Measurements from ENCODE around the gene PTPRT. TPM values are rescaled to one million over a fixed set of nuclear protein-coding genes. Genes with fewer than 3 reads are reported as not detected.
A peak's percentile ranks its signal among the peaks of the same experiment; 100 is the strongest.

Gene PTPRT
- total and polyA plus RNA-seq, 8 donors: 0.23 to 1.8 (median 0.95) TPM

DNA sequence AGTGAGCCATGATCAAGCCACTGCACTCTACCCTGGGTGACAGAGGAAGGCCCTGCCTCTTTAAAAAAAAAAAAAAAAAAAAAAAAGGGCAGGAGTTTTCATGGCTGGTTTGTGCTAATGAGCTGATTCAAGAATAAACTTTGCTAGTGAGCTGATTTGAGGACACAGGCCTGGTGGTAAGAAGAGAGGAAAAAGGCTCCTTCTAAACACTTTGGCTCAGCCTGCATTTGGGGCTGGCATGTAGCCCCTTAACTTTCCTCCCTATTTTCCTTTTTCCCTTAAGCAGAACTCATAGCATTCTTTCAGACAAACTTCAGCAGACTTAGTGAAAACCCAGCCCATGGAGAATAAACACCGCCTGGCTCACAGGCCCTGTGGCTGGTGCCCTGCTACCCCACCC, 432.7 kb downstream of the PTPRT start:
- Histone ChIP-seq H3K36me3 (no peaks in the 10 kb centered on the region), H3K4me1 (no peaks in the 10 kb centered on the region), H3K4me3 (no peak overlapping the region), H3K9me3 (no peaks in the 10 kb centered on the region), H3K27ac (no peak overlapping the region), H3K27me3 (no peaks in the 10 kb centered on the region)
- DNase-seq: no peak
- no peak for ATAC-seq
- FAIRE-seq: no peak
- intact Hi-C loops (cut with DNase I): no loop called here
- TF ChIP-seq, protein P1, sequence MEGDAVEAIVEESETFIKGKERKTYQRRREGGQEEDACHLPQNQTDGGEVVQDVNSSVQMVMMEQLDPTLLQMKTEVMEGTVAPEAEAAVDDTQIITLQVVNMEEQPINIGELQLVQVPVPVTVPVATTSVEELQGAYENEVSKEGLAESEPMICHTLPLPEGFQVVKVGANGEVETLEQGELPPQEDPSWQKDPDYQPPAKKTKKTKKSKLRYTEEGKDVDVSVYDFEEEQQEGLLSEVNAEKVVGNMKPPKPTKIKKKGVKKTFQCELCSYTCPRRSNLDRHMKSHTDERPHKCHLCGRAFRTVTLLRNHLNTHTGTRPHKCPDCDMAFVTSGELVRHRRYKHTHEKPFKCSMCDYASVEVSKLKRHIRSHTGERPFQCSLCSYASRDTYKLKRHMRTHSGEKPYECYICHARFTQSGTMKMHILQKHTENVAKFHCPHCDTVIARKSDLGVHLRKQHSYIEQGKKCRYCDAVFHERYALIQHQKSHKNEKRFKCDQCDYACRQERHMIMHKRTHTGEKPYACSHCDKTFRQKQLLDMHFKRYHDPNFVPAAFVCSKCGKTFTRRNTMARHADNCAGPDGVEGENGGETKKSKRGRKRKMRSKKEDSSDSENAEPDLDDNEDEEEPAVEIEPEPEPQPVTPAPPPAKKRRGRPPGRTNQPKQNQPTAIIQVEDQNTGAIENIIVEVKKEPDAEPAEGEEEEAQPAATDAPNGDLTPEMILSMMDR (IDR thresholded peaks at IDR 0.05): no peak
- WGBS, 2 donors: 90 to 98% methylated on average over 1 of the region's 1 CpG

DNA sequence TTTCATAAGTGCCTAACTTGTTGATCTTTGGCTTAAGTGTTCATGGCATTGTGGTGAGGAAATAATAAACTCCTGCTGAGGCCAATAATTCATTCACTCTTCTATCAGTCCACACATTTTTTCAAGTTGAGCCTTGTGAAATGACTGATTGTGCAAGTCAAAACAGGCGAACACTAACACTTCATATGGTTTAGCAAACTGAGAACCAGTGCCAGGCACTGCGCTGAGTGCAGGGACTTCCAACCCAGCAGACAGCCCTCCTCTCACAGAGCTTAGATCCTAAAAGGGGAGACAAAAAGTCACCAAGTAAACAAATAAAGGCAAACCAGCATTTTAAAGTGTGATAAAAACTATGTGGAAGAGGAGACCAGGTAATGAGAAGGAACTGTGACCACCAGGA, 435.0 kb downstream of the PTPRT start:
- Histone ChIP-seq H3K4me1 (no peaks in the 10 kb centered on the region), H3K36me3 (no peaks in the 10 kb centered on the region), H3K9me3 (no peaks in the 10 kb centered on the region), H3K27me3 (no peaks in the 10 kb centered on the region), H3K27ac (no peak overlapping the region), H3K4me3 (no peak overlapping the region)
- DNase-seq: no peak
- WGBS, 2 donors: 62 to 71% methylated on average over 2 of the region's 2 CpGs
- TF ChIP-seq, protein P1 (IDR thresholded peaks at IDR 0.05): no peak
- intact Hi-C loops (cut with DNase I): no loop called here
- peak in 1 of 4 donors; percentile 14 for ATAC-seq
- FAIRE-seq: no peak

DNA sequence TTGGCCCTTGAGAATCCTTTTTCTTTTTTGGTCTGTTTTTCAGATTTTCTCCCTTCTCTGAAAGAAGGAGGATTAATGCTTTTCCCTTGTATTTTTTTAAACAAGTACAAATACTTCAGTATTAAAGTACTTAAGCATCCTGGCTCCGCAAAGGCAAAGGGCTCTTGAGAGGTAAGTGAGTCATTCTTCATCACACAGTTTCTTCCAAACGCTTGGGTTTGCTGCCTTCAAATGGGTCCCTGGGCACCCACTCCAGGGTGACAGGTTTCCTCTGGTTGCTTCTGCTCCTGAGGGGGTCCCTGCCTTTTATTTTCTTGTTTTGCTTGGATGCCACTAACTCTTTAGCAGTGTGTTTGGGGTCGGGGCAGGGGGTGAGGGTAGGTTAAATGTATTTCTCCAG, 437.1 kb downstream of the PTPRT start:
- Histone ChIP-seq H3K36me3 (no peaks in the 10 kb centered on the region), H3K27ac (no peak overlapping the region), H3K4me1 (no peaks in the 10 kb centered on the region), H3K4me3 (no peak overlapping the region), H3K27me3 (no peaks in the 10 kb centered on the region), H3K9me3 (no peaks in the 10 kb centered on the region)
- TF ChIP-seq, protein P1 (IDR thresholded peaks at IDR 0.05): no peak
- ATAC-seq (no peak), DNase-seq (no peak), FAIRE-seq (no peak)
- WGBS, 2 donors: 73 to 77% methylated on average over 3 of the region's 3 CpGs
- intact Hi-C loops (cut with DNase I): no loop called here

DNA sequence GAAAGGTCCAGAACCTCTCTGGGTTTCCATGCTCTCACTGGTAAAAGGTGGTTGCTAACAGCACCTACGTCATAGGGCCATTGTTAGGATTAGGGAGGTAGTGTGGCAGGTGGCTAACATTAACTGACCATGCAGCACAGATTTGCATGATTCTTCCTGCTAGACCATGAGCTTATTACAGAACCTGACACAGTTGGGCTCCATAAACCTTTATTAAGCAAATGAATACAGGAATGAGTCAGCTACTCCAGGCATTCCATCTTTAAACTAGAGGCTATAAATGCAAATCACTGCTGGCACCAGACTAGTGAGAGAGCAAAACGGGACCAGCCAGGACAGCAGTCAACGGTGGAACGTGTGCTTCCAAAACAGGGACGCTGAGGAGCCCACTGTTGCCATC, 440.1 kb downstream of the PTPRT start:
- no peak for FAIRE-seq
- Histone ChIP-seq H3K27me3 (no peaks in the 10 kb centered on the region), H3K4me1 (no peaks in the 10 kb centered on the region), H3K36me3 (no peaks in the 10 kb centered on the region), H3K4me3 (no peak overlapping the region), H3K9me3 (no peaks in the 10 kb centered on the region), H3K27ac (no peak overlapping the region)
- intact Hi-C loops (cut with DNase I): no loop called here
- no peak for ATAC-seq
- DNase-seq: no peak
- TF ChIP-seq, protein P1 (IDR thresholded peaks at IDR 0.05): no peak
- WGBS, 2 donors: 87 to 93% methylated on average over 5 of the region's 5 CpGs

DNA sequence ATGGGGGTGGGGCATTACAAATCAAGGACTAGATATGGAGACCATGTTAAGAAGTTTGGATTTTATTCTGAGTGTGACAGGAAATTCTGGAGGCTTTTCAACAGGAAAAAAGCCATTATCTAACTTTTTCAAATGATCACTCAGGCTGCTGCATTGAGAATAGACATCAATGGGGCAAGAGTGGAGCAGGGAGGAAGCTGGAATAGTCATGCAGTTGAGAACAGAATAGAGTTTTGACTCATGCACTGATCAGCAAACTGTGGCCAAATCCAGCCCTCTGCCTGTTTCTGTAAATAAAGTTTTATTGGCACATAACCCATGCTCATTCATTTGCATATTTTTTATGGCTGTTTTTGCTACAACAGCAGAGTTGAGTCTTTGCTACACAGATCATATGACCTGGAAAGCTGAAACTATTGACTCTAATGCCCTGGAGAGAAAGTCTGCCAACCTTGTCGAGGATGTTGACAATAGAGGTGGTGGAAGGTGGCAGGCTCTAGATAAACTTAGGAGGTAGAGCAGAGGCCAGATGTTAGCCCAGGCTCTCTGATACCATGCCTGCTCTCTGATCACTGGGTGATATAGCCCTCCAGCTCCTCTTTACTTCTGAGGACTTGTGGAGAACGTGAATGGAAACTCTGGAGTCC, 441.8 kb downstream of the PTPRT start:
- no peak overlapping the region for H3K27ac ChIP-seq

More for the DNA sequence above, 441.8 kb downstream of the PTPRT start:
- WGBS, 2 donors: 31 to 40% methylated on average over 2 of the region's 2 CpGs
- Histone ChIP-seq H3K36me3 (no peaks in the 10 kb centered on the region), H3K27me3 (no peaks in the 10 kb centered on the region), H3K4me3 (no peak overlapping the region), H3K9me3 (no peaks in the 10 kb centered on the region), H3K4me1 (no peaks in the 10 kb centered on the region)
- intact Hi-C loops (cut with DNase I): no loop called here
- TF ChIP-seq, protein P1 (IDR thresholded peaks at IDR 0.05): no peak
- DNase-seq (peak in 3 of 6 donors; percentile 25 to 38 (median 37)), ATAC-seq (peak; percentile 75 to 97 (median 92)), FAIRE-seq (no peak)

Data from pancreas (tissue), 10 donors.